GM12891 (cell line): Measurements from ENCODE around the gene CD300LG.
"Not testable (repeated sequence)": the region's sequence is repeated elsewhere in the genome, so short reads cannot be mapped to it uniquely, and the experiment has no call there.

Experiments
- PAX5 ChIP-seq: IDR thresholded peaks from 2 replicates; pipeline ENCODE4 v1.6.1; 2011; ENCODE audit warnings: low read length, moderate library complexity, mild to moderate bottlenecking; ENCODE audit not compliant: insufficient read depth, severe bottlenecking
- POLR2A ChIP-seq: IDR thresholded peaks from 2 replicates; pipeline ENCODE4 v1.6.1; 2011; ENCODE audit warnings: low read depth, low read length, control low read depth
- POLR2AphosphoS5 ChIP-seq: IDR thresholded peaks from 2 replicates; pipeline ENCODE4 v1.6.1; 2011; ENCODE audit warnings: low read depth, low read length, control low read depth
- POU2F2 ChIP-seq: IDR thresholded peaks from 2 replicates; pipeline ENCODE4 v1.6.1; 2011; ENCODE audit warnings: low read depth, mild to moderate bottlenecking, control low read depth, low read length, moderate library complexity
- SPI1 ChIP-seq: IDR thresholded peaks from 2 replicates; pipeline ENCODE4 v1.6.1; 2011; ENCODE audit warnings: low read depth, low read length, control low read depth
- TAF1 ChIP-seq: IDR thresholded peaks from 2 replicates; pipeline ENCODE4 v1.6.1; 2011; ENCODE audit warnings: low read depth, low read length, control low read depth

GRCh38 chr17:43842091-43842974 is 4.6 kb upstream of the CD300LG start:
- TF ChIP-seq POLR2A, POLR2AphosphoS5, TAF1, SPI1, POU2F2, PAX5: not testable (repeated sequence)
